Mesothelial cell of epicardium (in vitro differentiated cells): Measurements from ENCODE around the gene RPS6KA1. TPM values are rescaled to one million over a fixed set of nuclear protein-coding genes. Genes with fewer than 3 reads are reported as not detected.
A peak's percentile ranks its signal among the peaks of the same experiment; 100 is the strongest.

ENCODE experiments used
- DNase-seq, 2 experiments: peaks; one replicate each; pipeline ENCODE4 v3.0.0; 2021; ENCODE audit warnings: low spot score in 2 of 2; ENCODE audit not compliant: unreplicated experiment in 2 of 2
- H3K27ac Mint-ChIP-seq: 2 replicates; pipeline ENCODE4 v1.8.0; 2021; ENCODE audit warnings: mixed read lengths
- H3K27me3 Mint-ChIP-seq: 2 replicates; pipeline ENCODE4 v1.8.0; 2021; ENCODE audit warnings: low read depth, mixed read lengths
- H3K36me3 Mint-ChIP-seq: 2 replicates; pipeline ENCODE4 v1.8.0; 2021; ENCODE audit warnings: mixed read lengths
- H3K4me1 Mint-ChIP-seq: 2 replicates; pipeline ENCODE4 v1.8.0; 2021; ENCODE audit warnings: mixed read lengths
- H3K4me3 Mint-ChIP-seq: 2 replicates; pipeline ENCODE4 v1.8.0; 2021; ENCODE audit warnings: mild to moderate bottlenecking, moderate library complexity, mixed read lengths
- H3K9me3 Mint-ChIP-seq: 2 replicates; pipeline ENCODE4 v1.8.0; 2021; ENCODE audit warnings: mixed read lengths
- CTCF ChIP-seq: fragments of 200-600 bp; sonication (generic); IDR thresholded peaks from one replicate; pipeline ENCODE4 v1.5.0; 2021; ENCODE audit warnings: antibody characterized with exemption; ENCODE audit not compliant: unreplicated experiment
- total RNA-seq: library from RNA; stranded (reverse); gene quantifications from 3 replicates; pipeline ENCODE4 v1.2.1, GENCODE V29; 2021

The RPS6KA1 gene
- 18.1 to 20.2 TPM (median 19.4 TPM) in 3 replicates for total RNA-seq

GRCh38 chr1:26529655-26530409 is at the start of gene RPS6KA1:
RPS6KA1 (plus strand) TSS chr1:26529761; CDS start chr1:26529921, 160 bp downstream.
- no peaks in the 10 kb centered on the region for H3K9me3 Mint-ChIP-seq
- peak within 1 kb of the TSS; percentile 83 for H3K27ac Mint-ChIP-seq
- peaks cover 4% of the 10 kb centered on the region for H3K27me3 Mint-ChIP-seq
- no peaks in the 10 kb centered on the region for H3K36me3 Mint-ChIP-seq
- TF ChIP-seq CTCF: no peak
- H3K4me1 Mint-ChIP-seq: peaks cover 22% of the 10 kb centered on the region
- DNase-seq: peak; percentile 79 to 88
- H3K4me3 Mint-ChIP-seq: peak within 1 kb of the TSS; percentile 77

- H3K27ac Mint-ChIP-seq: peak overlapping the region; percentile 41
Measured at GRCh38 chr1:26482921-26483320, 46.6 kb upstream of the RPS6KA1 start.

GRCh38 chr1:26483980-26484379 is 45.6 kb upstream of the RPS6KA1 start:
- DNase-seq: no peak
- H3K36me3 Mint-ChIP-seq: peaks cover 6% of the 10 kb centered on the region
- no peaks in the 10 kb centered on the region for H3K9me3 Mint-ChIP-seq
- peaks cover 6% of the 10 kb centered on the region for H3K4me1 Mint-ChIP-seq
- peak overlapping the region; percentile 5 for H3K27ac Mint-ChIP-seq
- H3K4me3 Mint-ChIP-seq: no peak overlapping the region
- no peak for TF ChIP-seq CTCF
- no peaks in the 10 kb centered on the region for H3K27me3 Mint-ChIP-seq

More at GRCh38 chr1:26482921-26483320, 46.6 kb upstream of the RPS6KA1 start:
- H3K9me3 Mint-ChIP-seq: no peaks in the 10 kb centered on the region
- H3K4me1 Mint-ChIP-seq: peaks cover 6% of the 10 kb centered on the region
- no peak overlapping the region for H3K4me3 Mint-ChIP-seq
- TF ChIP-seq CTCF: no peak
- H3K27me3 Mint-ChIP-seq: no peaks in the 10 kb centered on the region
- DNase-seq: no peak
- H3K36me3 Mint-ChIP-seq: peaks cover 10% of the 10 kb centered on the region

GRCh38 chr1:26490155-26490554 is 39.4 kb upstream of the RPS6KA1 start:
- no peaks in the 10 kb centered on the region for H3K36me3 Mint-ChIP-seq
- no peaks in the 10 kb centered on the region for H3K27me3 Mint-ChIP-seq
- no peaks in the 10 kb centered on the region for H3K4me1 Mint-ChIP-seq
- TF ChIP-seq CTCF: no peak
- H3K27ac Mint-ChIP-seq: no peak overlapping the region
- DNase-seq: no peak
- no peak overlapping the region for H3K4me3 Mint-ChIP-seq
- H3K9me3 Mint-ChIP-seq: no peaks in the 10 kb centered on the region

DNA sequence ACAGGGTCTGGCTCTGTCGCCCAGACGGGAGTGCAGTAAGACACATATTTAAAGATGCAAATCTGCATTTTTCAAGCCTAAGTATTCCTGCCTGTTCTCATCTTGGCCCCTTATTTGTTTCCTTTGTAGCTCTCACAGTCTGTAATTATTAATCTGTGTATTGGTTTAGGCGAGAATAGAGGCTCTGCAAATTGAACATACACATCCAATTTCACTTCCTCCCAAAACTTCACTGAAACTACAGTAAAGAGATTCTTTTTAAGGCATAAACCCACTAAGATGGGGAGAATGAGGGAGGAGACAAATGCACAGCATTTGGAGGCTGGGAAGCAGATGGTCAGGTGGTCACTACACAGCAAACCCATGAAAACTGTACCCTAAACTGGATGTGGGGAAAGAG is 36.3 kb upstream of the RPS6KA1 start:
- no peak for TF ChIP-seq CTCF
- H3K4me1 Mint-ChIP-seq: no peaks in the 10 kb centered on the region
- no peaks in the 10 kb centered on the region for H3K9me3 Mint-ChIP-seq
- H3K4me3 Mint-ChIP-seq: no peak overlapping the region
- H3K36me3 Mint-ChIP-seq: no peaks in the 10 kb centered on the region
- no peak for DNase-seq
- H3K27me3 Mint-ChIP-seq: no peaks in the 10 kb centered on the region
- no peak overlapping the region for H3K27ac Mint-ChIP-seq
